ENCODE results near the gene ABCC11.

GRCh38 chr16:48162839-48163410, 84.4 kb downstream of the ABCC11 start:
- TF ChIP-seq CTCF (IDR thresholded peaks at IDR 0.05), result no peak
- TF ChIP-seq POLR2A (IDR thresholded peaks at IDR 0.05), result no peak
